ENCODE data around the gene SPTLC1.
"Not testable (repeated sequence)": the region's sequence is repeated elsewhere in the genome, so short reads cannot be mapped to it uniquely, and the experiment has no call there.

SPTLC1 gene

GRCh38 chr9:92140074-92140753 is 25.0 kb upstream of the SPTLC1 start:
- DNase-seq, result peak; percentile 70

- not testable (repeated sequence) for DNase-seq
These were observed 23.8 kb upstream of the SPTLC1 start for GRCh38 chr9:92138960-92139540.

DNA sequence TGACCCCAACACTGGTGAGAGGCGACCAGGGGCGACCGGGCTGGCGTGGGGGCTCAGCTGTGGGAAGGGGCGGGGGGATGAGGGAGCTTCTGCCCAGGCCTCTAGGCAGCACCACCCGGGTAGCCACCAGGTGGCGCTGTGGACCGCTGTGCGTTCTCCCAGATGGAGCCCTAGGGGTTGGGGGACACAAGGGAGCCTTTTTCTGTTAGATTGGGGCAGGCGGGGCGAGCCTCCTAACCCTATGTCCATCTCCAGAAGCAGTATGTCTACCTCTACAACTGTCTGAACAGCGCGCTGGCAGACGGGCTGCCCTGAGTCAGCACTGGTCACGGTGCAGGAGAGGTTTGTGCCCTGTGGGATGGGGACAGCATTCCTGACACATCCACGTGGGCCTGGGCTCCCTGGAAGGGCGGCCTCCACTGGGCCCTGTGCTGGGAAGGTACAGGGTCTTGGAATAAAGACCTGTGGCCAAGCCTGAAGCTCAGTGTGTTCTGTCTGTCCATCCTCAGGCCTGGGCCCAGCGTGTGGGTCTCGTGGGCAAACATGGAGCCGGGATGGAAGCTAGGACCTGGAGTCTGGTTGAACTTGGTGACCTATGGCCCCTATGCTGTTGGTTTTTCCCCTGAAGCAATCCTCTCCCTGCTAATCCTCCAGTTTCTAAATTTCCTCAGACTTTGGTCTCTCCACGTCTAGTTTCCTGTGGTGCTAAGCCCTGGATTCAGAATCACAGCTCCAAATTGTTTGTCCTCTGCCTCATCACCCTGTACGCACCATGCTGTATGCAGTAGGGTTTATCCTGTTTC is 23.1 kb upstream of the SPTLC1 start:
- peak; percentile 71 for DNase-seq

- no peak for DNase-seq
These were observed 21.1 kb upstream of the SPTLC1 start for GRCh38 chr9:92136184-92136858.

- DNase-seq, result no peak
These were observed 20.4 kb upstream of the SPTLC1 start for GRCh38 chr9:92135576-92135975.

GRCh38 chr9:92133949-92134604 is 18.9 kb upstream of the SPTLC1 start:
- DNase-seq, result peak; percentile 64

- DNase-seq, result not testable (repeated sequence)
These were observed 17.7 kb upstream of the SPTLC1 start for GRCh38 chr9:92132913-92133312.

- no peak for DNase-seq
These were observed 17.3 kb upstream of the SPTLC1 start for GRCh38 chr9:92132501-92132900.

DNA sequence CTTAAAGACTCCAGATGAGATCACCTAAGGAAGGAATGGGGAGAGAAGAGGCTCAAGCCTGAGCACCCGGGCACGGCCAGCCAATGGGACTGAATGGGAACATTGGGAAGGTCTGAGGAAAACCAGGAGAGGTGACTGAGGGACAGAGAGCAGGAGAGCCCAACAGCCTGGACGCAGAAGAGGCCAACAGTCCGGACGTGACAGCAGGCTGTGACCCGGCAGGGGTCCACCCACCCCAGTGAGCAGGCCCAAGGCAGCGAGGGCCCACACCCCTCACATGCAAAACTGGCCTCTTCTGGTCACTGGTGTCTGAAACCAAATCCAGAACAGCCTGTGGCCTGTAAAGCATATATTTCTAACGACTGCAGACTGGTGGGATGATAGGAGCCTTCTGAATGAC is 7.6 kb upstream of the SPTLC1 start:
- no peak for DNase-seq

DNA sequence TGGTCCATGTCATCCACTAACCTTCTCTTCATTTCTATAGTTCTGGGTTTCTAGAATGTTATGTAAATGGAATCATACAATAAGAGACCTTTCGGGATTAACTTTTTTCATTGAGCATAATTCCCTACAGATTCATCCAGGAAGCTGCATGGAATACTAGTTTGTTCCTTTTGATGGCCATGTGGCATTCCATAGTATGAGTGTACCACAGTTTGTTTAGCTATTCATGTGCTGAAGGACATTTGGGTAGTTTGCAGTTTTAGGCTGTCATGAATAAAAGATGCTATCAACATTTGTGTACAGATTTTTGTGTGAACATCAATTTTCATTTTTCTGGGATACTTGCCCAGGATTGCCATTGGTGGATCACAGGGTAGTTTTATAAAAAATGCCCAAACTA is 6.8 kb upstream of the SPTLC1 start:
- DNase-seq, result no peak

DNA sequence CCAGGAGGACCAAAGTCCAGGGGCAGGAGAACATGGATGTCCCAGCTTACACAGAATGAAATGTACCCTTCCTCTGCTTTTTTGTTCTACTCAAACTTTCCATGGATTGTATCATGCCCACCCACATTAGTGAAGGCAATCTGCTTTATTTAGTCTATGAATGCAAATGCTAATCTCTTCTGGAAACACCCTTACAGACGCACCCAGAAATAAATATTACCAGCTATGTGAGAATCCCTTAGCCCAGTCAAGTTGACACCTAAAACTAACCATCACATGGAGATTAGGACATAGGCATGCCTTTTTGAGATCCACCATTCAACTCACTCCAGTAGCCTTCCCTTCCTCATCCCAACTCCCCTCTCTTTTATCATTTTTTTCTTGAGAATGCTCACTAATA is 6.1 kb upstream of the SPTLC1 start:
- DNase-seq, result no peak

GRCh38 chr9:92120138-92120537 is 4.9 kb upstream of the SPTLC1 start:
- DNase-seq, result no peak

GRCh38 chr9:92119586-92119985 is 4.4 kb upstream of the SPTLC1 start:
- DNase-seq, result no peak

DNA sequence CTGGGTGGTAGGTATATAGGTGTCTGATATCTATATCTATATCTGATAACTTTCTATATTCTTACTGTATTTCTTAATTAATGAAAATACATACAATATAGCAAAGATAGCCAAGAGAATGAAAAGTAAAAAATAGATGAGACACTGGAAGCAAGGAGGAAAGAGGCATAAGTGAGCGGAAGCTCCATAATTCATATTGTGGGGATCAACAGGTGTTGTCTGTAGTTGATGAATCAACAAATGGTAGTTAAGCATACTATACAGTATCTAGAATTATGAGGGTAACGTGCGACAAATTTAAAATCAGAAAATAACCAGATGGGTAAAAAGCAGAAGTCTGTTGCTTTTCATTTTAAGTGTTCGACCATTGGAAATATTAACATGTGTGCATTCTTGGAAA is 7.1 kb downstream of the SPTLC1 start:
- no peak for DNase-seq

- not testable (repeated sequence) for DNase-seq
These were observed 9.6 kb downstream of the SPTLC1 start for GRCh38 chr9:92105446-92106225.

DNA sequence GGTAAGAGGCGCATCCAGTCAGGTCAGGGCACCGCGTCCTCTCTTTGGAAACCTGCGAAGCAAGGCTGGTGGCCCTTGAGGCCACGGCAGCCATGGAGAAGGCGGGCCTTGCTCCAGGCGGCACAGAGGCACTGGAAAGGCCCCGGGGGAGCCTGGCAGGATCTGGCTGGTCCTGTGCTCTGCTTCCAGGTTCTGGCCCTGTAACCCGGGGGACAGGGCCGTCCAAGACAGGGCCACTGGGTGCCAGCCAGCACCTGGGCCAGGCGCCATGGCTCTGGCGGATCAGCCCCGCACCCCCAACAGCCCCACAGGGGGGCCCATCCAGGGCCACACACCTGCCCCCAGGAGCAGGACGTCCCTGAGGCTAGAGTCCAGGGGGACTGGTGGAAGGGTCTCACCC is 11.6 kb downstream of the SPTLC1 start:
- not testable (repeated sequence) for DNase-seq

DNA sequence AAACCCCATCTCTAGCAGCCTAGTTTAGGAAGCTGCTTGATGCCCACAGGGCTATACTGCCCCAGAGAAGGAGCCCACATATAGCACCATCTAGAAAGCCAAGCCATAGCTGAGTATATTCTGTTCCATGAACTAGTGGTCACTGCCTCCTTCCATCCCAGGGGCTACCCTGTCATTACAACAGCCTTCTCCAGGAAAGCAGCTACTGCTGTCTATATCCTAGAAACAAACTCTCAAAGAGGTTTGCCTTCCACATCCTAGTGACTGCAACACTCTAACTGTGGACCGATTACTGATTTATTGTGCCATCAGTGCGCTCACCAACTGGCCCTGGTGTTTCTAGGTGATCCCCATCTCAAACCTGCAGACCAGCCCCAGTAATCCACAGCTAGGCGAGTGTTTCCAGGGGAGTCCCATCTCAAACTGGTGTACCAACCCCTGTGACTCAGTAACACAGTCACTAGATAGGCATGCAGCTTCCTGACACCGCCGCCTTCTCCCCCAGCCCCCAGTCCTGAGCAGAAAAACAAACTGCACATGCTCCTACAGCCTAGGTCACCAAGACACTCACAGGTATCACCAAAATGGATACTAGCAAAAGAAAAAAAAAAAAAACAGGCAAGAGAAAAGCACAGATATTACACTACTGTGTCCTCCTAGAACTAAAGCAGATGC is 14.8 kb downstream of the SPTLC1 start:
- DNase-seq, result no peak

DNA sequence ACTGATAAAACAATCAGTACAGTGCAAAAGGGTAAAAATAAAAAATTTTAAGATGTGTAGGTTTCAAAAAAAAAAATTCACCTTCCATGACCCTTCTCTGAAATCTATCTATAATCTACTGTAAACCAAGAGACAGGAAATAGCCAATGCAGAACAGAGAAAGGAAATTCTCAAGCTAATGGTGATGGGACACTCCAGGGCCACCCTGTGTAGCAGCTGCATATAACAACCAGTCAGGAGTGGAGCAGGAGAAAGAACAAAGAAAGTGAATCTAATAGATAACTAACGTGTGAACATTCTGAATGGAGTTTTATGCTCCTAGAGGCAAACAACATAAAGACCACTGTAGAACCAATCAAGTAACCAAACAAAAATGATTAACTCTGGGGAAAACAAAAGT is 16.6 kb downstream of the SPTLC1 start:
- no peak for DNase-seq

DNA sequence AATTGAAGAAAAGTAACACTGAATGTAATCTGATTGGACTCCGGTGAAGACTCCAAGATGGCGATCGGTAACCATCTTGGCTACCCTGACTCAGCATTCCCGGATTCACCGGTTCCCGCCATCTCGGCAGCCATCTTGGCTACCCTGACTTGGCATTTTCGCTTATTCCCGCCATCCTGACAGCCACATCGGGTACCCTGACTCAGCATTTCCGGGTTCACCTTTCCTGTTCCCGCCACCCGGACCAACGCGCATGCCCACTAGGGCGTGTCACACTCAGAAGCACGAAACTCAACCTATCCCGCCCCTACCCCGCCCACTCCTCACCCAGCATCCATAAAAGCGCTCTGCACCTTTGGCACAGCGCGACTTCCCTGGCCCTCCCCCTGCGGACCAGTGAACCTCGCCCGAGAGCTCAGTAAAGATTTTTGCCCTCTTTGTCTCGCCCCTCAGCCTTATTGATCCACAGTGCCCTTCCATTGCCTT is 17.2 kb downstream of the SPTLC1 start:
- DNase-seq, result no peak

DNA sequence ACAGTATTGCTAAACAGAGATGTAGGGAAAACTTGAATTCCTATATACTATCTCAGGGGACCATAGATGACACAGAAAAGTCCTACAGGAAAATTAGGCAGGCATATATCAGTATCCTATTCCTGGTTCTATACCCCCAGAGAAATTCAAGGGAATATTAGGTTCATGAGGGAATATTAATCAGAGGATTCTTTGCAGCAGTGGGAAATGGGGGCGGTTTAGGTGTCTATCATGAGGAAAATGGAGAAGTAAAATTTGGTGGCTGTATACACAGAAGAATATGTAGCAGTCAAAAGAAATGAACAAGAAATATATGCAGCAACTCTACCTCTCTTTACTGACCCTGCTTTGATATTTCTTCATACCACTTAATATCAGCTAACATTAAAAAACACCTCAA is 20.0 kb downstream of the SPTLC1 start:
- no peak for DNase-seq

DNA sequence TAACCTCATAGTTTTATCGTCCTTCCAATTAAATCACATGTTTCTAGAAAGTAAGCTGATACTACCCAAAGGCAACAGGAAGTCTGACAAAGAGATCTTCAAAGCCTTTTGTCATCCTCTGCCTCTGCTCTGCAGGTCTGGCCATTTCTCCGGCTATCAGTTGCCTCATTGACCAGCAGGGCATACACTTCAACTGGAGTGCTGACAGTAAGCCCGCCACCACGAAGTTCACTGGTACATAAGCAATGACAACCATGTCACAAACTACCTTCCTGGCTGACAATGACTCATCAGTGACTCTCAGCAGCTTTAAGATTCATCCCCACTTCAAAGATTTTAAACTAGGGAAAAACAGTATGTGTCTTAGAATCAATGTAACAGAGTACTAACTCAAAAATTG is 20.6 kb downstream of the SPTLC1 start:
- DNase-seq, result no peak
